Posterior vena cava (tissue), 2 donors: ENCODE measurements around the gene VASP. TPM values are rescaled to one million over a fixed set of nuclear protein-coding genes. Genes with fewer than 3 reads are reported as not detected.
A peak's percentile ranks its signal among the peaks of the same experiment; 100 is the strongest.

ENCODE experiments used
- DNase-seq: peaks from one replicate; pipeline ENCODE4 v3.0.0-alpha.2; 2020; ENCODE audit warnings: low spot score
- intact Hi-C, 2 donors: fragments of 100-400 bp; cut with DNase I; formaldehyde crosslinking; loops; one replicate each; pipeline versions ENCODE4 v1.14.1 to v1.14.2; 2022 to 2023
- total RNA-seq, 2 donors: library from RNA; stranded (reverse); fragmentation: NEBNext Ultra II Directional; extraction: Animal tissue kit (Norgen Biotek cat#: 25700); gene quantifications; one replicate each; pipeline ENCODE4 v1.2.1, GENCODE V29; 2021
- donor health status: DM: yes; HTN: yes; CAD: no.
- donor health status: DM: yes; HTN: yes; CAD: no.

Gene VASP
- total RNA-seq, 2 donors from 2014 or later: 159 to 204 TPM

- peak; percentile 85 for DNase-seq
- intact Hi-C loops: loop anchor here (2.0 to 10.0 kb wide), 2 partner anchors 55 to 73 kb away; partner anchors contain the start of gene RTN2 (in 1 of the 2)
These were observed 62.5 kb downstream of the VASP start for GRCh38 chr19:45569619-45570421.

DNA sequence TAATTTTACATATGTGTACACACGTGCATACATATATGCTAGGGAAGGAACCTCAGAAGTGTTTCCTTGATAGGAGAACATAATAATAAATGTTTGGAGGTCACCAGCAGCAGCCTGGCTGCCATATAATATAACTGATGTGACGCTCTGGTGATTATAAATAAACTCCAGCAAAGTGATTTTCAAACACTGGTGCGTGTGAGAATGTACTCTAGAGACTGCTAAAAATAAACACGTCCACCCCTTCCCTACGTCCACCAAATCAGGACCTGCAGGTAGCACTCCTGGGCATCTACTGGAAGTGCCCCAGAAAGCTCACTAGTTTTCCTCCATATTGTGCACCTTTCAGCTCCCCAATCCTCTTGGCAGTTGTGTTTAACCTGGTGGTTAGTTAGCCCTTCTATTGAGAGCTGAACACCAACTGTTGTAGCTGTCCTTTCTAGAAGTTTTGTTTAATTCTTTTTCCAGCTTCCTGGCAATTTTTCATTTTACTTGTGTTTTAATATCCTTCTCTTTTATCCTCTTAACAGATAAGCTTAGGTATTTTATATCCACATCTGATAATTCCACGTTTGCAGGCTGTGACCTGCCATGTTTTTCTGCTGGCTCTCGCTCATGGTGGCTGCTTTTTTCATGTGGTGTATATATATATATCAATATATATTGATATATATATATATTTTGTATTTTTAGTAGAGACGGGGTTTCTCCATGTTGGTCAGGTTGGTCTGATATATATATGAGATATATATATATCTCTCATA, 64.4 kb downstream of the VASP start:
- DNase-seq: no peak
- intact Hi-C loops: no loop called here

DNA sequence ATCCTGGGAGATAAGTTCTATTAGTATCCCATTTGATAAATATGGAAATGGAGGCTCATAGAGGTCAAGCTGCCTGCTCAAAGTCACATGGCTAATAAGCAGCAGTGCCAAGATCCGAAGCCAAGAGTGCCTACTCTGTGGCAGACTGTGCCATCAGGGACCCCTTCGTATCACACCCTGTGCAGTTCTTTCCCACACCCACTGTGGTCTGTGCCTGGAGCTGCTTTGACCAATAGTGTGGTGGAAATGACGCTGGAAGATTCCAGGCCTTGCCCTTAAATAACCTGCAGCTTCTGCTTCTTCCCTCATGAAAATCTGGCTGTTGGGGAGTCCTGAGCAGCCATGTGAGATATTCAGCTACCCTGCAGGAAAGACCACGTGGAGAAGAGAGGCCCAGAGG, 67.2 kb downstream of the VASP start:
- intact Hi-C loops: no loop called here
- DNase-seq: no peak

DNA sequence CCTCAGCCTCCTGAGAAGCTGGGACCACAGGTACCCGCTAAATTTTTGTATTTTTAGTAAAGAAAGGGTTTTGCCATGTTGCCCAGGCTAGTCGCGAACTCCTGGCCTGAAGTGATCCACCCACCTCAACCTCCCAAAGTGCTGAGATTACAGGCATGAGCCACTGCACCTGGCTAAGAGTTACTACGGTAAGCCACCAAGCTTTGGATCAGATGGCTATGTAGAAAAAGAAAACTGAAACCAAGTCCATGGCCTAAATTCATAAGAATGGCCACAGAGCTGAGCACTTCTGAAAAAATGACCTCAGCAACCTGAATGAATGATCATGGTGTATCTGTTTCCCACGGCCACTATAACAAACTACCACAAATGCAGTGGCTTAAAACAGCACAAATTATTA, 67.9 kb downstream of the VASP start:
- DNase-seq: no peak
- intact Hi-C loops: no loop called here

Other genes with a start within 250 kb of the VASP start
- under 1 TPM in 1 of 2 donors, not detected in 1; 0.14 TPM for gene CKM, start 184.6 kb upstream of the VASP start, total RNA-seq
- gene KLC3, start 166.7 kb upstream of the VASP start, total RNA-seq: under 1 TPM in 1 of 2 donors, not detected in 1; 0.37 TPM
- gene ERCC2, start 136.9 kb upstream of the VASP start, total RNA-seq: 10 to 100 TPM; 13.6 to 14.1 TPM
- 10 to 100 TPM; 20.1 to 31.2 TPM for gene PPP1R13L, start 102.4 kb upstream of the VASP start, total RNA-seq
- 1 to 10 TPM; 4.2 to 4.8 TPM for gene POLR1G, start 100.8 kb upstream of the VASP start, total RNA-seq
- gene ERCC1, start 83.6 kb upstream of the VASP start, total RNA-seq: 10 to 100 TPM; 65.0 to 68.4 TPM
- gene FOSB, start 39.5 kb upstream of the VASP start, total RNA-seq: 10 to 100 TPM; 33.2 to 73.0 TPM
- 10 to 100 TPM in 1 of 2 donors, 1 to 10 TPM in 1; 9.4 to 14.5 TPM for gene RTN2, start 10.4 kb upstream of the VASP start, total RNA-seq
- 1 to 10 TPM in 1 of 2 donors, under 1 TPM in 1; 0.67 to 1.9 TPM for gene PPM1N, start 9.0 kb upstream of the VASP start, total RNA-seq
- 10 to 100 TPM in 1 of 2 donors, 1 to 10 TPM in 1; 9.8 to 11.3 TPM for gene OPA3, start 77.3 kb downstream of the VASP start, total RNA-seq
- gene GPR4, start 94.7 kb downstream of the VASP start, total RNA-seq: 10 to 100 TPM in 1 of 2 donors, 1 to 10 TPM in 1; 5.1 to 11.1 TPM
- 10 to 100 TPM; 20.7 to 26.7 TPM for gene EML2, start 131.9 kb downstream of the VASP start, total RNA-seq
- gene GIPR, start 160.7 kb downstream of the VASP start, total RNA-seq: under 1 TPM in 1 of 2 donors, not detected in 1; 0.38 TPM
- 100 to 1,000 TPM; 244 to 250 TPM for gene SNRPD2, start 184.5 kb downstream of the VASP start, total RNA-seq
- 1 to 10 TPM; 3.1 to 4.5 TPM for gene QPCTL, start 185.2 kb downstream of the VASP start, total RNA-seq
- 10 to 100 TPM; 11.2 to 12.3 TPM for gene FBXO46, start 223.4 kb downstream of the VASP start, total RNA-seq
- gene MEIOSIN, start 226.0 kb downstream of the VASP start, total RNA-seq: not detected